ENCODE measurements around the gene PAX7. TPM values are rescaled to one million over a fixed set of nuclear protein-coding genes. Genes with fewer than 3 reads are reported as not detected.

Gene PAX7
- total RNA-seq, 1 experiment from 2014 or later, result not detected

- Mint-ChIP-seq H3K4me3 (ENCODE audit: unreplicated experiment) (no peak overlapping the region), H3K4me1 (ENCODE audit: insufficient read depth, unreplicated experiment) (no peaks in the 10 kb centered on the region), H3K9me3 (ENCODE audit: unreplicated experiment) (no peaks in the 10 kb centered on the region), H3K36me3 (ENCODE audit: insufficient read depth, unreplicated experiment) (no peaks in the 10 kb centered on the region), H3K27me3 (ENCODE audit: insufficient read depth, unreplicated experiment) (peaks cover 36% of the 10 kb centered on the region), H3K27ac (ENCODE audit: low read depth, unreplicated experiment) (no peak overlapping the region)
- CTCF ChIA-PET, result no interaction called here
- DNase-seq (ENCODE audit: unreplicated experiment), result no peak
- no TSS peak for BruUV-seq (replicated peaks)
- TF ChIP-seq CTCF (IDR thresholded peaks at IDR 0.05; ENCODE audit: unreplicated experiment), result no peak
- POLR2A ChIA-PET, result interaction anchor here (0.7 kb wide), 1 partner anchor 260 kb away, joined by 3 read pairs; no protein-coding TSS in a partner anchor
- intact Hi-C loops (cut with micrococcal nuclease), result no loop called here
Observed at GRCh38 chr1:18710002-18710401, 79.4 kb downstream of the PAX7 start.

GRCh38 chr1:18711003-18711402 lies 80.4 kb downstream of the PAX7 start:
- Mint-ChIP-seq H3K9me3 (ENCODE audit: unreplicated experiment) (no peaks in the 10 kb centered on the region), H3K4me3 (ENCODE audit: unreplicated experiment) (no peak overlapping the region), H3K36me3 (ENCODE audit: insufficient read depth, unreplicated experiment) (no peaks in the 10 kb centered on the region), H3K27me3 (ENCODE audit: insufficient read depth, unreplicated experiment) (peaks cover 46% of the 10 kb centered on the region), H3K27ac (ENCODE audit: low read depth, unreplicated experiment) (no peak overlapping the region), H3K4me1 (ENCODE audit: insufficient read depth, unreplicated experiment) (no peaks in the 10 kb centered on the region)
- POLR2A ChIA-PET, result no interaction called here
- no TSS peak for BruUV-seq (replicated peaks)
- CTCF ChIA-PET, result no interaction called here
- DNase-seq (ENCODE audit: unreplicated experiment), result no peak
- no peak for TF ChIP-seq CTCF (IDR thresholded peaks at IDR 0.05; ENCODE audit: unreplicated experiment)
- intact Hi-C loops (cut with micrococcal nuclease), result no loop called here

- ChIA-PET POLR2A (no interaction called here), CTCF (interaction anchor here (0.9 to 1.3 kb wide), 2 partner anchors 62 to 115 kb away, joined by 3 to 4 read pairs; no protein-coding TSS in a partner anchor)
- Mint-ChIP-seq H3K4me3 (ENCODE audit: unreplicated experiment) (no peak overlapping the region), H3K9me3 (ENCODE audit: unreplicated experiment) (no peaks in the 10 kb centered on the region), H3K27me3 (ENCODE audit: insufficient read depth, unreplicated experiment) (peaks cover 53% of the 10 kb centered on the region), H3K4me1 (ENCODE audit: insufficient read depth, unreplicated experiment) (no peaks in the 10 kb centered on the region), H3K27ac (ENCODE audit: low read depth, unreplicated experiment) (no peak overlapping the region), H3K36me3 (ENCODE audit: insufficient read depth, unreplicated experiment) (no peaks in the 10 kb centered on the region)
- BruUV-seq (replicated peaks), result no TSS peak
- TF ChIP-seq CTCF (IDR thresholded peaks at IDR 0.05; ENCODE audit: unreplicated experiment), result no peak
- intact Hi-C loops (cut with micrococcal nuclease), result no loop called here
- no peak for DNase-seq (ENCODE audit: unreplicated experiment)
Observed at GRCh38 chr1:18711536-18712251, 81.0 kb downstream of the PAX7 start.

- no peak for DNase-seq (ENCODE audit: unreplicated experiment)
- ChIA-PET CTCF (interaction anchor here (0.9 to 1.3 kb wide), 2 partner anchors 63 to 115 kb away, joined by 3 to 4 read pairs; no protein-coding TSS in a partner anchor), POLR2A (no interaction called here)
- Mint-ChIP-seq H3K27ac (ENCODE audit: low read depth, unreplicated experiment) (no peak overlapping the region), H3K4me3 (ENCODE audit: unreplicated experiment) (no peak overlapping the region), H3K36me3 (ENCODE audit: insufficient read depth, unreplicated experiment) (no peaks in the 10 kb centered on the region), H3K27me3 (ENCODE audit: insufficient read depth, unreplicated experiment) (peaks cover 58% of the 10 kb centered on the region), H3K4me1 (ENCODE audit: insufficient read depth, unreplicated experiment) (no peaks in the 10 kb centered on the region), H3K9me3 (ENCODE audit: unreplicated experiment) (no peaks in the 10 kb centered on the region)
- intact Hi-C loops (cut with micrococcal nuclease), result no loop called here
- no peak for TF ChIP-seq CTCF (IDR thresholded peaks at IDR 0.05; ENCODE audit: unreplicated experiment)
- no TSS peak for BruUV-seq (replicated peaks)
Observed at GRCh38 chr1:18712252-18712600, 81.6 kb downstream of the PAX7 start.

Data from MCF 10A (cell line).